ENCODE data around the gene ZSCAN10.

Gene ZSCAN10

DNA sequence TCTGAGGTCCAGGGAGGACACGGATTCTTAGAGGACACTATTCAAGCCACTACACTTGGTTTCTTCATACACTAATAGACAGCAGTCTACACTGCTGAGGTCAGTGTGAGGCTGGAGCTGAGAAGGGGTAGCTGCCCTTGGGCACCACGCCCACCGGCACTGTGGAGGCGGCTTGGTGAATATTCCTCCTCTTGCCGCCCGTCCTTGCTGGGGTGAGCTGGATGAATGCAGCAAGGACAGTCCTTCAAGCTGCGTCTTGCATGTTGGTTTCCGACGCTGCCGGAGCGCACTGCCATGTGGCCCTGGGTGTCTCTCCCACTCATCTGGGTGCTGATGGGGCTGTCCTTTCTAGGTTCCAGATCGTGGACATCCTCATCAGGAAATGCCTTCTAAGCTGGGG lies 15.9 kb upstream of the ZSCAN10 start:
- no peak overlapping the region for H3K27ac ChIP-seq
- TF ChIP-seq, protein P1, sequence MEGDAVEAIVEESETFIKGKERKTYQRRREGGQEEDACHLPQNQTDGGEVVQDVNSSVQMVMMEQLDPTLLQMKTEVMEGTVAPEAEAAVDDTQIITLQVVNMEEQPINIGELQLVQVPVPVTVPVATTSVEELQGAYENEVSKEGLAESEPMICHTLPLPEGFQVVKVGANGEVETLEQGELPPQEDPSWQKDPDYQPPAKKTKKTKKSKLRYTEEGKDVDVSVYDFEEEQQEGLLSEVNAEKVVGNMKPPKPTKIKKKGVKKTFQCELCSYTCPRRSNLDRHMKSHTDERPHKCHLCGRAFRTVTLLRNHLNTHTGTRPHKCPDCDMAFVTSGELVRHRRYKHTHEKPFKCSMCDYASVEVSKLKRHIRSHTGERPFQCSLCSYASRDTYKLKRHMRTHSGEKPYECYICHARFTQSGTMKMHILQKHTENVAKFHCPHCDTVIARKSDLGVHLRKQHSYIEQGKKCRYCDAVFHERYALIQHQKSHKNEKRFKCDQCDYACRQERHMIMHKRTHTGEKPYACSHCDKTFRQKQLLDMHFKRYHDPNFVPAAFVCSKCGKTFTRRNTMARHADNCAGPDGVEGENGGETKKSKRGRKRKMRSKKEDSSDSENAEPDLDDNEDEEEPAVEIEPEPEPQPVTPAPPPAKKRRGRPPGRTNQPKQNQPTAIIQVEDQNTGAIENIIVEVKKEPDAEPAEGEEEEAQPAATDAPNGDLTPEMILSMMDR (IDR thresholded peaks at IDR 0.05), result no peak
- TF ChIP-seq ZFX (IDR thresholded peaks at IDR 0.05; ENCODE audit: borderline replicate concordance), result no peak

DNA sequence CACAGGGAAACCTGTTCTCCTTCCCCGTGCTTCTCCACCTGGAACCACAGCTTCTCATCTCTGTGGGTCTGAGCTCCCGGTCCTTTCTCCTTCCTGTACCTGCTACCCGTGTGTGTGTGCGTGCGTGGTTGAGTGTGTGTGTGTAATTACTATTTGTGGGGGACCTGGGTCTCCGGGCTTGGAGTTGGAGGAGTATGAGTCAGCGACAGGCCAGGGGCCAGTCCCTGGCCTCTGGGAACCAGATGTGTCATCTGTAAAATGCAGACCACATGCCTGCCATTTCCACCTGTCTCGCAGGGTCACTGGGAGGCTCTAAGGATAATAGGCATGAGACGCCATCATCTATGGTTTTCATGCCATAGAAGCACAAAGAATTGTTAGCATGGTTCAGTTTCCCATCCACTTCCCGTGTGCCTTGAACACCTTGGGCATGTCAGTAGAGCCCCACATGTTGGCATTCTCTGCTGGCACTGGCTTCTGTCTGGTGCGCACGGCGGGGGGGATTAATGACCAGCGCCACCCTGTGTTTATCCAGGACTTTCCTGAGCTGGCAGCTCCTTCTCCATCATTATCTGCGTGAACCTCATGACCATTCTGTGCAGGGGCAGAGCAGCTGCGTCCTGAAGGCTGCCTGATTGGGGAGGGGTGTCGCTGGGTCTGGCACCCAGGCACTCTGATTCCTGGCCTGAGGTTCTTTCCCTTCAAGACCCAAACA lies 14.8 kb upstream of the ZSCAN10 start:
- H3K27ac ChIP-seq, result peak overlapping the region; percentile 66; the same call in 1 of the 2 replicates
- TF ChIP-seq ZFX (IDR thresholded peaks at IDR 0.05; ENCODE audit: borderline replicate concordance), result no peak
- TF ChIP-seq, protein P1 (IDR thresholded peaks at IDR 0.05), result no peak

DNA sequence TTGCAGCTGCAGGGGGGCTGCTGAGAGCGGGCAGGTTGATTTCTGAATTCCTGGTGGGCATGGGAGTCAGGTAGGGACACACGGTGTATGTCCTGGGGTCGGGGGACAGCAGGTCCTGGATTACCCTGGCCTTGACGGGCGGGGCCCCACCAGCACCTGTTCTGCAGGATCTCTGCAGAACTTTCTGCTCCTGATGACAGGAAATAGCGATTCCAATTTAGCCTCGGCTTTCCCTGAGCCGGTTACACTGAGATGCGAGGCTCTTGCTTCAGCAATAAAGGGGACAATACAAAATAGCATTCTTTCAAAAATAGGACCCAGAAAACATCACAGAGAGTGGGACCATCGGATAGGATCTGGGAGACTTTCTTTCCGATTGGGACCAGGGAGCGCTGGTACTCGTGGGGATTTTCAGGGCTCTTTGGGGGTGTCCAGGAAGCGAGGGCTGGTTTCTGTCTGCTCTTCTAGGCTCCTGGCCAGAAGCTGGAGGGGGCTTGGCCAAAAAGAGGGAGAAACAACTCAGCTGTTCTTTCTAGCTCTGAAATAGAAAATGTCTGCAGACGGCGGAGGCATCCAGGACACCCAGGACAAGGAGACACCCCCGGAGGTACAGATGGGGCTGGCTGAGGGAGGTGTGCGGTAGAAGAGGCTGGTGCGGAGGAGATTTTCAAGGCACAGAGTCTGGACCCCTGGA lies 13.9 kb upstream of the ZSCAN10 start:
- H3K27ac ChIP-seq, result peak overlapping the region; percentile 66

DNA sequence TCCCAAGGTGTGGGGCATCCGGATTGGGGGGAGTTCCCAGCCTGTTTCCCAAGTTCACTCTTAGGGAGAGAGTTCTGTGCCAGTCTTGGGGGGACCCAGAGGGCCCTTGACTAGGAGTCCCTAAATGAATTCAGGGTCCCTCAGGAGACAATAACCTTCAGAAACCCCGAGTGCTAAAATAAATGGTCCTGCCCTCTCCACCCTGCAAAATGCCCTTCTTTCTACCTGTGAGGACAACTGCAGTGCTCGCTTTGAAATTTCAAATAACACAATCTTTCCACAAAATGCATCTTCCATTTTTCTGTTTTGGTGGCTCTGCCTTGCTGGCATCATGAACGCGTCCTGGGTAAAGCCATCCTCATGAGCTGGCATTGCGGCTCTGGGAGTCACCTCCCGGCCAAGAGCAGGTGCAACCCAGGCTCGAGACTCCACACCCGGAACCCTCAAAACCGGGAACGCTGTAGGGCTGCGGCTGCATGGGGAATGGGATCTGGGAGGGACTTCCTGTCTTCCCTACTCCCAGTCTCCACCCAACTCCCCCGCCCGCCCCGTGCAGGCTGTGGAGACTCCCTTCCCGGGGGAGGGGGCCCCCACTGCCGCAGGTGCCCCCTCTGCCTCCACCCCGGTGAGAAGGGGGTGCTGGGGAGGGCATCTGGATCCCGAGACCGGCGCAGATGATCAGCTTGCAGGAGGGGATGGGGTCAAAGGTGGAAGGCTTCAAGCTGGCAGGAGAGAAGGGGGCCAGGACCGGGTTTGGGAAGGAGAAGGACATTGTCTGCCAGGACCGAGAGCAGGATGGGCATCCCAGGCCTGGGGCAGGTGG lies 13.2 kb upstream of the ZSCAN10 start, which contains the start of gene ZNF205:
Gene ZNF205, plus strand, starts transcription at position 529 of the 823 bp plus-strand sequence. CDS start 845 bp downstream, outside the sequence.
- TF ChIP-seq, protein P1 (IDR thresholded peaks at IDR 0.05), result no peak
- TF ChIP-seq ZFX (IDR thresholded peaks at IDR 0.05; ENCODE audit: borderline replicate concordance), result no peak
- peak within 1 kb of the TSS; percentile 66 for H3K27ac ChIP-seq

More for the DNA sequence above, 13.9 kb upstream of the ZSCAN10 start:
- TF ChIP-seq ZFX (IDR thresholded peaks at IDR 0.05; ENCODE audit: borderline replicate concordance), result no peak
- TF ChIP-seq, protein P1 (IDR thresholded peaks at IDR 0.05), result no peak

DNA sequence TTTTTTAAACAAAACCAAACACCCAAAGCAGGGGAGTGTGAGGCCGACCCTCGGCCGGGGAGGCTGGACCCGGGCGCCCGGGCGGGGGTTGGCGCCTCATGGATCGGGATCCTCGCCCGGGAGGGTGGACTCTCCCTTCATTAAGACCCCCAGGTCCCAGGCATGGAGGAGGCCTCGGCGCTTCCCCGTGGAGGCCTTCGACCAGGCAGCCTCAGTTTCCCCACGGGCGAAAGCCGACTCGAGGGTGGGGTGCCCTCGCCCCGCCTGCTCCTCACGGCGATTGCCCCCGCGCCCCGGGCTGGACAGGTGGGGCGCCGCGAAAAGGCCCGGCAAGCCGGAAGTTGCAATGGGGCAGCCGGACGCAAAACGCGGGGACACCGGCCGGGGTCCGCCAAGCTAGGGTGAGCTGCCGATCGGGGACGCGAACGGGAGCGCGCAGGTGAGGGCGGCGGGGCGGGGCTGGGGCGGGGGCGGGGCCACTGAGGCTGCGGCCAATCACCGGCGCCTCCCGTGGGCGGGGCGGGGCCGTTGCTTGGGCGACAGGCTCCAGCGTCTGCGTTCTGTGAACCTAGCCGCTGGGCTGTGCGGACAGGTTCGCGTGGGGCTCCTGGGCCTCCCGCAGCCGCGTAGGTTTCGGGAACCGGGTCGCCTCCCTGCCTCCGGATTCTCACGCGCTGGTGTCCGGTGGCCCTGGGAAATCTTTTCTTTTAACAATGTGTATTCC lies 7.3 kb upstream of the ZSCAN10 start:
- peak overlapping the region; percentile 85 for H3K27ac ChIP-seq
- TF ChIP-seq ZFX (IDR thresholded peaks at IDR 0.05; ENCODE audit: borderline replicate concordance), result no peak
- TF ChIP-seq, protein P1 (IDR thresholded peaks at IDR 0.05), result no peak

DNA sequence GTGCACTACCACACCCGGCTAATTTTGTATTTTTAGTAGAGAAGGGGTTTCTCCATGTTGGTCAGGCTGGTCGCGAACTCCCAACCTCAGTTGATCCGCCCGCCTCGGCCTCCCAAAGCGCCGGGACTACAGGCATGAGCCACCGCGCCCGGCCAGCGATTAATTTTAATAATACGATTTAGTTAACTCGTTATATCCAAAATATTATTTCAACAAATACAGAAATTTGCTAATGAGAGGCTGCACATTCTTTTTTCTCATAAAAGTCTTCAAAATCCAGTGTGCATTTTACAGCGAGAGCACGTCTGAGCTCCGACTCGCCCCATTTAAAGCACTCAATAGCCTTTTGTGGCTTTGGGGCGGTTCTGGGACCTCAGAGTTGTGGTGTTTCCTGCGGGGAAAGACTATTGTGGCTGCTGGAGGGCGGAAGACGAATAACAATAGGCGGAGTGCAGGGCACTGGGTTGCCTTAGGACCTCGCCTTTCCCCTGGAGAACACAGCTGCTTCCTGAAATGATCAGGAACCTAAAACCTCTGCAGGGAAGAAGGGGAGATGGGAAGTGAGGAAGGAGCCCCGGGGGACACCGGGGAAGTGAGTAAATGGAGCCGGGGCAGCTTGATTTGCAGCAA lies 2.9 kb upstream of the ZSCAN10 start:
- H3K27ac ChIP-seq, result no peak overlapping the region
- TF ChIP-seq ZFX (IDR thresholded peaks at IDR 0.05; ENCODE audit: borderline replicate concordance), result no peak
- TF ChIP-seq, protein P1 (IDR thresholded peaks at IDR 0.05), result no peak

Data from 22Rv1 (cell line).